Glutamatergic neuron (in vitro differentiated cells): Measurements from ENCODE around the gene ALG14. TPM values are rescaled to one million over a fixed set of nuclear protein-coding genes. Genes with fewer than 3 reads are reported as not detected.
A peak's percentile ranks its signal among the peaks of the same experiment; 100 is the strongest.

Experiments used
- DNase-seq: peaks from one replicate; pipeline ENCODE4 v3.0.0; 2022
- H3K27ac Mint-ChIP-seq: one replicate; pipeline ENCODE4 v1.8.0; 2020; ENCODE audit warnings: mild to moderate bottlenecking, mixed read lengths, inconsistent platforms; ENCODE audit not compliant: unreplicated experiment
- H3K27me3 Mint-ChIP-seq: one replicate; pipeline ENCODE4 v1.8.0; 2020; ENCODE audit warnings: mild to moderate bottlenecking, moderate library complexity, mixed read lengths, inconsistent platforms; ENCODE audit not compliant: unreplicated experiment
- H3K36me3 Mint-ChIP-seq: one replicate; pipeline ENCODE4 v1.8.0; 2020; ENCODE audit warnings: mild to moderate bottlenecking, mixed read lengths, inconsistent platforms; ENCODE audit not compliant: unreplicated experiment
- H3K4me1 Mint-ChIP-seq: one replicate; pipeline ENCODE4 v1.8.0; 2020; ENCODE audit warnings: mild to moderate bottlenecking, low read depth, mixed read lengths, inconsistent platforms; ENCODE audit not compliant: unreplicated experiment
- H3K4me3 Mint-ChIP-seq: one replicate; pipeline ENCODE4 v1.8.0; 2020; ENCODE audit warnings: mild to moderate bottlenecking, mixed read lengths, inconsistent platforms; ENCODE audit not compliant: unreplicated experiment
- H3K9me3 Mint-ChIP-seq: one replicate; pipeline ENCODE4 v1.8.0; 2020; ENCODE audit warnings: mild to moderate bottlenecking, moderate library complexity, mixed read lengths, inconsistent platforms; ENCODE audit not compliant: unreplicated experiment
- CTCF ChIP-seq: fragments of 200-600 bp; sonication (generic); IDR thresholded peaks from one replicate; pipeline ENCODE4 v1.5.0; 2021; ENCODE audit not compliant: partially characterized antibody, unreplicated experiment
- total RNA-seq: library from RNA; stranded (reverse); fragmentation: NEBNext Ultra II Directional; extraction: Animal tissue kit (Norgen Biotek cat#: 25700); gene quantifications from one replicate; pipeline ENCODE4 v1.2.1, GENCODE V29; 2021; ENCODE audit not compliant: unreplicated experiment

The ALG14 gene
- total RNA-seq, 1 donor from 2014 or later = 4.7 TPM

DNA sequence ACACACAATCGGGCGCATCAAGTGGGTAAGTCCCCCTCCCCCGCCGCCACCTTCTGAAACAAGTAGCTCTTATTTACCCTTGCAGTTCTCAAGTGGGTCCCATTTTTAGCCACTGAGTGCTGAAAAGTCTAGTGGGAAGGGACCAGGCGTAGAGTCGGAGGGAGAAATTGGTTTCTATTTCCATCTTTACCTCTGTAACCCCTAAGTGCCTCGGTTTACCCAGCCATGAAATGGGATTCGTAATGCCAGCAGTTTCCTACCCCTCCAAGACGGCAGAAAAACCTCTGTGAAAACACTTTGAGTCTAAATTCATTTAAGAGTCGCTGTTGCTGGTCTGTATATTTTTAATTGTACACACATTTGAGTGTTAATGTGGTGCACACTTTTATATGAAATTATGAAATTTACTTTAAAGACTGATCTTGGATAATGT, 45.3 kb upstream of the ALG14 start:
- H3K36me3 Mint-ChIP-seq = no peaks in the 10 kb centered on the region
- peaks cover 6% of the 10 kb centered on the region for H3K9me3 Mint-ChIP-seq
- peak overlapping the region; percentile 84 for H3K4me3 Mint-ChIP-seq
- peaks cover 4% of the 10 kb centered on the region for H3K27me3 Mint-ChIP-seq
- H3K4me1 Mint-ChIP-seq = no peaks in the 10 kb centered on the region
- H3K27ac Mint-ChIP-seq = no peak overlapping the region
- TF ChIP-seq CTCF = no peak
- DNase-seq = no peak

GRCh38 chr1:95117207-95118066, 44.7 kb upstream of the ALG14 start, which contains the start of gene TLCD4:
Gene TLCD4 (plus strand): TSS chr1:95117355. CDS start chr1:95143902, 26,547 bp downstream.
- H3K27ac Mint-ChIP-seq = no peak within 1 kb of the TSS
- H3K4me3 Mint-ChIP-seq = peak within 1 kb of the TSS; percentile 95
- no peaks in the 10 kb centered on the region for H3K4me1 Mint-ChIP-seq
- H3K9me3 Mint-ChIP-seq = peaks cover 4% of the 10 kb centered on the region
- DNase-seq = peak; percentile 80
- no peaks in the 10 kb centered on the region for H3K36me3 Mint-ChIP-seq
- peaks cover 4% of the 10 kb centered on the region for H3K27me3 Mint-ChIP-seq
- no peak for TF ChIP-seq CTCF

DNA sequence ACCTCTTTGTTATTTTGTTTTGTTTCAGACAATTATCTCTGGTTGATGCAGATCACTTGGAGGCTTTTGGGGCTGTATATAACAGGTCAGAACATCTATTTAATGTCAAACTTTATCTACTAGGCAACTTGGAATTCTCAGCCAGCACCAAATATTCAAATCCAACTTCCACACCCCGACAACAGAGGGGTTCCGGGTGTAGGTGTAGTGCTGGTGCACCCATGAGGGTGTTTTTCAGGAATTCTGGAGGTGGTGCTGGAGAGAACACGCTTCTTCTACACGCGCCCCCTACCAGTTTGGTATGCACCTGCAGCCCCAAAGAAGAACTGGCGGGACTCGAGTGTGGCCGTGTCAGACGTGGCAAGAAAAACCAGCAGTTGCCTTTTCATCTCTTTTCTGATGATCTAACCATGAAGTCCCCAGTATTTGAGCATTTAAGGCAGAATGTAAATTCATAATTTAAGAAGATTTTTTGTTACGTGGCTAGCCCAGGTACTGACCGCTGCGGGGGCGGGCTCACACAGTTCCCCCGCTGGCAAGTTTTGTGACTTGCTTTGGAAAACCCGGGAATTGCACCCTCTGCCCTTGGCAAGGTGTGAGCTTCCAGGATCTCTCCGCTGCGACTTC, 43.9 kb upstream of the ALG14 start:
- peaks cover 3% of the 10 kb centered on the region for H3K9me3 Mint-ChIP-seq
- H3K4me3 Mint-ChIP-seq = peak overlapping the region; percentile 95
- peak; percentile 73 for DNase-seq
- no peak overlapping the region for H3K27ac Mint-ChIP-seq
- peaks cover 4% of the 10 kb centered on the region for H3K27me3 Mint-ChIP-seq
- H3K36me3 Mint-ChIP-seq = no peaks in the 10 kb centered on the region
- H3K4me1 Mint-ChIP-seq = no peaks in the 10 kb centered on the region
- peak; percentile 76 for TF ChIP-seq CTCF

GRCh38 chr1:95115708-95116137, 43.0 kb upstream of the ALG14 start:
- Mint-ChIP-seq H3K4me1 (no peaks in the 10 kb centered on the region), H3K27ac (no peak overlapping the region), H3K27me3 (peaks cover 3% of the 10 kb centered on the region), H3K36me3 (no peaks in the 10 kb centered on the region), H3K4me3 (no peak overlapping the region), H3K9me3 (peaks cover 3% of the 10 kb centered on the region)
- no peak for DNase-seq
- TF ChIP-seq CTCF = no peak

GRCh38 chr1:95113684-95114083, 40.9 kb upstream of the ALG14 start:
- Mint-ChIP-seq H3K4me3 (no peak overlapping the region), H3K36me3 (no peaks in the 10 kb centered on the region), H3K9me3 (peaks cover 3% of the 10 kb centered on the region), H3K27ac (no peak overlapping the region), H3K27me3 (peaks cover 2% of the 10 kb centered on the region), H3K4me1 (no peaks in the 10 kb centered on the region)
- DNase-seq = no peak
- TF ChIP-seq CTCF = no peak
